HEK293T (cell line): ENCODE data around the gene TCF7.

ENCODE experiments used
- CTCF ChIA-PET: fragments of 350-600 bp; formaldehyde crosslinking; extraction: SDS; loops from one replicate; lab custom pipeline; 2021; ENCODE audit warnings: antibody characterized with exemption, inconsistent platforms; lab: Yijun Ruan, JAX
- POLR2A ChIA-PET: fragments of 350-600 bp; formaldehyde crosslinking; extraction: SDS; loops from one replicate; lab custom pipeline; 2020; ENCODE audit warnings: antibody characterized with exemption, inconsistent platforms; lab: Yijun Ruan, JAX
- DNase-seq: peaks from one replicate; pipeline ENCODE4 v3.0.0; 2012; ENCODE audit warnings: mixed read lengths; ENCODE audit errors: extremely low spot score
- ARNT ChIP-seq: fragments of 450-650 bp; IDR thresholded peaks from 2 replicates; pipeline ENCODE4 v1.6.1; 2017; ENCODE audit warnings: mild to moderate bottlenecking
- BHLHE40 ChIP-seq: fragments of 450-650 bp; IDR thresholded peaks from 2 replicates; pipeline ENCODE4 v1.6.1; 2016; ENCODE audit warnings: mild to moderate bottlenecking, moderate library complexity, borderline replicate concordance
- CTBP1 ChIP-seq: fragments of 450-650 bp; IDR thresholded peaks from 2 replicates; pipeline ENCODE4 v1.6.1; 2016; ENCODE audit warnings: borderline replicate concordance
- ELF4 ChIP-seq: fragments of 450-650 bp; IDR thresholded peaks from 2 replicates; pipeline ENCODE4 v1.6.1; 2017; ENCODE audit warnings: antibody characterized with exemption
- FOXA1 ChIP-seq: fragments of 450-650 bp; IDR thresholded peaks from 2 replicates; pipeline ENCODE4 v1.6.1; 2016; ENCODE audit warnings: mild to moderate bottlenecking
- FOXK2 ChIP-seq: fragments of 450-650 bp; IDR thresholded peaks from 2 replicates; pipeline ENCODE4 v1.6.1; 2016; ENCODE audit warnings: mild to moderate bottlenecking
- FOXM1 ChIP-seq: fragments of 450-650 bp; IDR thresholded peaks from 2 replicates; pipeline ENCODE4 v1.6.1; 2017; ENCODE audit warnings: mild to moderate bottlenecking, borderline replicate concordance
- HDGF ChIP-seq: fragments of 450-650 bp; IDR thresholded peaks from 2 replicates; pipeline ENCODE4 v1.6.1; 2017; ENCODE audit warnings: antibody characterized with exemption, borderline replicate concordance
- L3MBTL2 ChIP-seq: fragments of 450-650 bp; conservative IDR thresholded peaks from 2 replicates; pipeline ENCODE4 v1.6.1; 2016; ENCODE audit warnings: mild to moderate bottlenecking
- LEF1 ChIP-seq: fragments of 450-650 bp; IDR thresholded peaks from 2 replicates; pipeline ENCODE4 v1.6.1; 2017; ENCODE audit warnings: mild to moderate bottlenecking, borderline replicate concordance
- NFRKB ChIP-seq: fragments of 450-650 bp; IDR thresholded peaks from 2 replicates; pipeline ENCODE4 v1.6.1; 2016; ENCODE audit warnings: mild to moderate bottlenecking, moderate library complexity
- PKNOX1 ChIP-seq: fragments of 450-650 bp; IDR thresholded peaks from 2 replicates; pipeline ENCODE4 v1.6.1; 2016
- SP1 ChIP-seq: fragments of 450-650 bp; IDR thresholded peaks from 2 replicates; pipeline ENCODE4 v1.6.1; 2017
- SUZ12 ChIP-seq: fragments of 450-650 bp; IDR thresholded peaks from 2 replicates; pipeline ENCODE4 v1.6.1; 2016; ENCODE audit warnings: mild to moderate bottlenecking
- TARDBP ChIP-seq: fragments of 450-650 bp; IDR thresholded peaks from 2 replicates; pipeline ENCODE4 v1.6.1; 2016
- ZNF384 ChIP-seq: fragments of 450-650 bp; IDR thresholded peaks from 2 replicates; pipeline ENCODE4 v1.6.1; 2016

TCF7 gene

GRCh38 chr5:134124289-134125038 is 10.0 kb downstream of the TCF7 start:
- DNase-seq: no peak
- ChIA-PET CTCF (interaction anchor here (0.6 to 2.8 kb wide), 3 partner anchors 16 to 254 kb away, joined by 3 to 10 read pairs (median 4); no protein-coding TSS in a partner anchor), POLR2A (no interaction called here)
- TF ChIP-seq FOXA1: no peak
- no peak for TF ChIP-seq CTBP1
- TF ChIP-seq ELF4: no peak
- no peak for TF ChIP-seq FOXM1
- no peak for TF ChIP-seq ARNT
- no peak for TF ChIP-seq ZNF384

DNA sequence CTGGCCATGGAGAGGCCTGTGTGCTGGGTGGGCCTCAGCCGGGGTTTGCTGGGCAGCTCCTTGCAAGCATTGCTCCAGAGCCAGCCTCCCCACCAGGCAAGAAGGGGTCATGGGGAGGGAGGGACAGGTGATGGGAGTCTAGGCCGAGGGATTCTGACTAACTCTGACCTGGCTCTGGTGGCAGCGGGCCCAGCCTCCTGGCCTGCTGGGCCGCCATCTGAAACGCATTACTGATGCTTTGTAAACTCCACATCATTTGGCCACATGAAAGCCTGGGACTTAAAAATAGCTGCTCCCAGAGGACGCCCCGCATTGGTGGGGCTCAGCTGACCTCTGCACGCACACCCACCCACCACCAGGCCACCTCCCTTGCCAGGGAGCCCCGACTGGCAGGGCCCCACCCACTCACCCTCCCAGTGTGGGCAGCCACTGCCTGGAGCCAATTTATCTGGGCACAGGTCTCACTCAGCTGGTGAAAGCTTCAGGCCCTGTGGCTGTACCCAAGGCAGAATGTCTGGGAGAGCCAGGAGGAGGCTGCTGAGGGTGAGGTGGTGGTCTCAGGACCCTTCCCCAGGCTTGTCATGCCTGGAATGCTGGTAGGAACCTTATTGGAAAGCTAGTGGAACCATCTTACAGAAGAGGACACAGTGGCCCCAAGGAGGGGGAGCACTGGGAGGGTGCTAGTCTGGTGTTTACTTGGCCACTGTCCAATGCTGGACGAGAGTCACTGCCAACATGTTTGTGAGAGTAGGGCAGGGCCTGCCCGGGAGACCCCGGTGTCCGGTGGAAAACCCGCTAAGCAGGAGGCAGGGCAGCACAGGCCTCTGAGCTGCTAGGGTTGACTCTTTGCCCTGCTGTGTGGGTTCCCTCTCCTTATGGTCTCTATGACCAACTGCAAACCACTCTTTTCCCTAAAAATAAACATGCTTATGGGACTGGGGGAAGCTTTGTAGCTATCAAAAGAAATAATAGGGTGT is 10.8 kb downstream of the TCF7 start:
- TF ChIP-seq TARDBP: no peak
- no peak for TF ChIP-seq SP1
- no peak for TF ChIP-seq L3MBTL2
- TF ChIP-seq FOXA1: no peak
- no peak for TF ChIP-seq ZNF384
- TF ChIP-seq NFRKB: no peak
- TF ChIP-seq HDGF: no peak
- no peak for TF ChIP-seq ELF4
- no peak for TF ChIP-seq LEF1
- TF ChIP-seq CTBP1: no peak
- POLR2A ChIA-PET: no interaction called here
- no peak for DNase-seq
- CTCF ChIA-PET: interaction anchor here (0.6 to 2.8 kb wide), 4 partner anchors 9 to 254 kb away, joined by 3 to 10 read pairs (median 4); no protein-coding TSS in a partner anchor

DNA sequence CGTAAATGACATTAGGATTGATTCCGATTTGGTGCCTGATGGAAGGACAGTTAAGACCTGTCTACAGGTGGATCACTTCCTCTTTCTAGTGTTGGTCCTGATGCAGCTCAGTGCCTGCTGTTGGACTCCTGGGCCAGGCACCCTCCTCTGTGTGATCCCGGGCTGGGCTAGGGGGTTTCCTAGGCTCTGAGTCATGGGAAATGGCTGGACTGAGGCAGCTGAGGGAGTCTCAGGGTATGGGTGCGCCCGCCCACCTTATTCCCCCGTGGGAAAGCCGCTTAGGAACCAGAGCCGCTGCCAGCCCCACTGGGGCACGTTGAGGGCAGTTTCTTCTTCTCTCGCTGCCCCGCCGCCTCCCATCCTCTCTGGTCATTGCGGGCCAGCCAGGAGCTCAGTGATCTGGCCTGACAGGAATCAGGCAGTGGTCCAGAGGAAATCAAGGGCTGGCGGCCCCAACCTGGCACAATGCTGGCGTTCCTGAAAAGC is 12.9 kb downstream of the TCF7 start:
- POLR2A ChIA-PET: interaction anchor here (0.7 kb wide), 1 partner anchor 1122 kb away, joined by 3 read pairs; no protein-coding TSS in a partner anchor
- no peak for TF ChIP-seq FOXM1
- no peak for TF ChIP-seq PKNOX1
- no peak for TF ChIP-seq BHLHE40
- TF ChIP-seq ARNT: no peak
- no peak for TF ChIP-seq LEF1
- TF ChIP-seq FOXA1: no peak
- TF ChIP-seq SP1: no peak
- no peak for TF ChIP-seq TARDBP
- TF ChIP-seq CTBP1: no peak
- TF ChIP-seq SUZ12: no peak
- TF ChIP-seq L3MBTL2: no peak
- TF ChIP-seq ELF4: no peak
- no peak for TF ChIP-seq ZNF384
- no peak for TF ChIP-seq FOXK2
- no peak for DNase-seq
- CTCF ChIA-PET: interaction anchor here (0.8 kb wide), 1 partner anchor 88 kb away, joined by 4 read pairs; no protein-coding TSS in a partner anchor

DNA sequence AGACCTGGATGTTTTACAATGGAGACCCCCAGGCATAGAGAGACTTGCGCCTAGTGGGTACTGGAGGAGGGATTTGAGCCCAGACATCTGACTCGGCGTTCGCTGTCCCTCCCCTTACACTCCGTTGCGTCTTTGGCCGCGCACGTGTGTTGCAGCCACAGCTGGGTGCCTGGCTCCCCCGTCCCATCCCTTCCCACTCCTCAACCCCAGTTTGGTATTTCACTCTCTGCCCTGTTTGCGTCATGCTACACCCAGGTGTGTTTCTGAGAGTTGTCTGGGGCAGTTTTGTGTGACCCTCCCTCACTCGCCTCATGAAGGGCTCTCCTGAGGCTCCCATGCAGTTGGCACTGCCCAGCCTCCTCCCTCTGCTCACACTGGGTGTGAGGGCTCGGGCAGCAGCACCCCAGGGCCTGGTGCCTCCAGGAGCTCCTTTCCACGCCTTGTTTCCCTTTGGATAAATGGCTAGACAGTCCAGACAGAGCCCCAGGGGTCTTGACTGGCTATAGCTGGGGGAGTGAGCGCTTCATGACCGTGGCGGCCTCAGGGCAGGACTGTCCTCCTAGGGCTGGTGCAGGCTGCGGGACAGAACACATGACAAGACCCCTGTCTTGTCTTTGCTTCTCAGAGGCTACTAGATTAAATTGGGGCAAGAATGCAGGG is 13.6 kb downstream of the TCF7 start:
- CTCF ChIA-PET: interaction anchor here (0.8 to 2.6 kb wide), 2 partner anchors 12 to 88 kb away, joined by 4 to 14 read pairs; no protein-coding TSS in a partner anchor
- DNase-seq: no peak
- TF ChIP-seq FOXA1 (no peak), NFRKB (no peak), ELF4 (no peak), FOXK2 (no peak), PKNOX1 (no peak), LEF1 (no peak)
- POLR2A ChIA-PET: interaction anchor here (1.6 kb wide), 1 partner anchor 11 kb away, joined by 3 read pairs; no protein-coding TSS in a partner anchor

- no peak for TF ChIP-seq CTBP1
- TF ChIP-seq L3MBTL2: no peak
- TF ChIP-seq HDGF: no peak
- TF ChIP-seq ZNF384: no peak
- no peak for TF ChIP-seq SP1
- no peak for TF ChIP-seq SUZ12
- no peak for TF ChIP-seq FOXM1
- no peak for TF ChIP-seq BHLHE40
- TF ChIP-seq ARNT: no peak
- TF ChIP-seq LEF1: no peak
- no peak for TF ChIP-seq ELF4
- TF ChIP-seq NFRKB: no peak
- no peak for TF ChIP-seq FOXK2
- no peak for TF ChIP-seq PKNOX1
- TF ChIP-seq FOXA1: no peak
- no peak for TF ChIP-seq TARDBP
- ChIA-PET CTCF (interaction anchor here (1.0 to 2.6 kb wide), 2 partner anchors 11 to 89 kb away, joined by 3 to 14 read pairs; no protein-coding TSS in a partner anchor), POLR2A (interaction anchor here (1.6 kb wide), 1 partner anchor 11 kb away, joined by 3 read pairs; no protein-coding TSS in a partner anchor)
- no peak for DNase-seq
These were observed 14.1 kb downstream of the TCF7 start for GRCh38 chr5:134128648-134128995.
